Vagina (tissue), 2 donors: ENCODE measurements around the gene C16orf82.

ENCODE experiments used
- CTCF ChIP-seq, 3 experiments: fragments of 450-650 bp in 2 of 3; fragments of 200-600 bp in 1 of 3; sonication (generic) in 1 of 3; IDR thresholded peaks; one replicate each; pipeline ENCODE4 v1.5.1; 2017 to 2019; ENCODE audit warnings: antibody characterized with exemption in 3 of 3, mild to moderate bottlenecking in 2 of 3, moderate library complexity in 2 of 3
- POLR2A ChIP-seq, 2 donors: fragments of 450-650 bp; IDR thresholded peaks; one replicate each; pipeline ENCODE4 v1.6.1; 2017; ENCODE audit warnings: antibody characterized with exemption in 2 of 2, mild to moderate bottlenecking in 2 of 2, moderate library complexity in 2 of 2
- POLR2AphosphoS5 ChIP-seq, 2 donors: sonication (generic); formaldehyde crosslinking; IDR thresholded peaks; one replicate each; pipeline ENCODE4 v1.9.0; 2017; ENCODE audit warnings: antibody characterized with exemption in 2 of 2, mild to moderate bottlenecking in 2 of 2, low read depth in 1 of 2; ENCODE audit not compliant: insufficient read depth in 1 of 2

GRCh38 chr16:27112093-27112811 lies 45.5 kb downstream of the C16orf82 start:
- no peak for TF ChIP-seq CTCF (IDR thresholded peaks at IDR 0.05)
- TF ChIP-seq POLR2A (IDR thresholded peaks at IDR 0.05): no peak
- TF ChIP-seq POLR2AphosphoS5 (IDR thresholded peaks at IDR 0.05; ENCODE audit: insufficient read depth in 1 of 2, low read depth in 1 of 2): no peak
